Fibroblast of gingiva (primary cell): Measurements from ENCODE around the gene NUDT8.
"Not testable (repeated sequence)": the region's sequence is repeated elsewhere in the genome, so short reads cannot be mapped to it uniquely, and the experiment has no call there.

Experiments used
- DNase-seq: peaks from one replicate; pipeline ENCODE4 v3.0.0-alpha.2; 2011; ENCODE audit warnings: low read depth

Gene NUDT8

DNA sequence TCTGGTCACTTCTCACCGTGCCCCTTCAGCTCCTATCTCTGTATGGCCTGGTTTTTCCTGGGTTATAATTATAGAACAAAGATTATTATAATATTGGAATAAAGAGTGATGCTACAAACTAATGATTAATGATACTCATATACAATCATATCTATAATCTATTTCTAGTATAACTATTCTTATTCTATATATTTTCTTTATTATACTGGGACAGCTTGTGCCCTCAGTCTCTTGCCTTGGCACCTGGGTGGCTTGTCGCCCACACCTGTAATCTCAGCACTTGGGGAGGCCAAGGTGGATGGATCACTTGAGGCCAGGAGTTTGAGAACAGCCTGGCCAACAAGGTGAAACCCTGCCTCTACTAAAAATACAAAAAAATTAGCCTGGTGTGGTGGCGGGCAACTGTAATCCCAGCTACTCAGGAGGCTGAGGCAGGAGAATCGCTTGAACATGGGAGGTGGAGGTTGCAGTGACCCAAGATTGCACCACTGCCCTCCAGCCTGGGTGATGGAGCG is 30.0 kb upstream of the NUDT8 start:
- DNase-seq = not testable (repeated sequence)

DNA sequence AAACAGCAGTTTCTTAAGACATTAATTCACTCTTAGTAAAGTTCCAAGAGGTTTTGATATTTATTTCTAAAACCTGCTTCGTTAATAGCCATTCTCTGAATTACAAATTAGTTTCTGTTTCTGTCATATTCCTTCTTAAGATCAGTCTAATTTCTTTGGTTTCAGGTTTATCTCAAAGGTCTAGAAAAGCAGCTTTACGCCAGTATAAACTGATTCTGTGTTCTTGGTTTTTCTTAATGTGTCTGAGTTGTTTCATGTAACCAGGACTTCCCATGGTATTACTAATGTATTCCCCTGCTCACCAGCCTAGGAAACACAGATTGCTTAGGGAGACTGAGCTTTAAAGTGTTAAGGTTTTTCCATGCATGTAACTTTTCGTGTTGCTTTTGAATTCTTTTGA is 27.6 kb upstream of the NUDT8 start:
- DNase-seq = no peak

DNA sequence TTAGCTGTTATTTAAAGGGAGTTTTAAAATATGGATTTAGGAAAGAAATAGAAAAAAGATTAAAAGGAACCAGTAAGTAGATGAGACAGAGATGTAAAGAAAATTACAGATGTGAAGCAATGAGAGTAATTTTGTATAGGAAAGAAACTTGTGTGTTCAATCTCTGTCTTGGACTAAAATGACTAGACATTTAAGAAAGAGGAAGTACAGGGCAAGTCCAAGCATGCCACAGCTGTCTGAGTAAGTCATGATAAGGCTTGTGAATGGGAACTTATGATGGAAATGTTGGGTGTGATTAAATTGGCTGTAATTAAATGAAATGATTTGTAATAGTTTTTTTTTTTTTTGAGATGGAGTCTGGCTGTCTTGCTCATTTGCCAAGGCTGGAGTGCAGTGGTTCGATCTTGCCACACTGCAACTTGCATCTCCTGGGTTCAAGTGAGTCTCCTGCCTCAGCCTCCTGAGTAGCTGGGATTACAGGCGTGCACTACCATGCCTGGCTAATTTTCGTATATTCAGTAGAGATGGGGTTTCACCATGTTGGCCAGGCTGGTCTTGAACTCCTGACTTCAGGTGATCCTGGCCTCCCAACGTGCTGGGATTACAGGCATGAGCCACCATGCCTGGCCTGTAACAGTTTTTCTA is 26.7 kb upstream of the NUDT8 start:
- no peak for DNase-seq

DNA sequence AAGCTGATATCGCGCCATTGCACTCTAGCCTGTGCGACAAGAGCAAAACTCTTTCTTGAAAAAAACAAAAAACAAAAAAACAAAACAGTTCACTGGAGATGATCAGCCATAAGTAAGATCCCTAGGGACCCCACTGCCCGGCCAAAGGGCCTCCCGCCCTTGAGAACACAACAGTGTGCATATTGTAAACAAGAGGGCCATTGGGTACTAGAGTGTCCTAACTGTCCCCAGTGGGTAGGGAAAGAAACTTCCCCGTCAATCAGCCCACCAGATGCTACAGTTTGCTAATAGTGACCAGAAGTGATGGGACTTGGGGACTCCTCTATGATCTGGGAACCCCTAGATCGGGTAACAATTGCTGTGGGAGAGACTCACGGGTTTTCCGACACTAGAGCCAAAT is 24.5 kb upstream of the NUDT8 start:
- DNase-seq = no peak

DNA sequence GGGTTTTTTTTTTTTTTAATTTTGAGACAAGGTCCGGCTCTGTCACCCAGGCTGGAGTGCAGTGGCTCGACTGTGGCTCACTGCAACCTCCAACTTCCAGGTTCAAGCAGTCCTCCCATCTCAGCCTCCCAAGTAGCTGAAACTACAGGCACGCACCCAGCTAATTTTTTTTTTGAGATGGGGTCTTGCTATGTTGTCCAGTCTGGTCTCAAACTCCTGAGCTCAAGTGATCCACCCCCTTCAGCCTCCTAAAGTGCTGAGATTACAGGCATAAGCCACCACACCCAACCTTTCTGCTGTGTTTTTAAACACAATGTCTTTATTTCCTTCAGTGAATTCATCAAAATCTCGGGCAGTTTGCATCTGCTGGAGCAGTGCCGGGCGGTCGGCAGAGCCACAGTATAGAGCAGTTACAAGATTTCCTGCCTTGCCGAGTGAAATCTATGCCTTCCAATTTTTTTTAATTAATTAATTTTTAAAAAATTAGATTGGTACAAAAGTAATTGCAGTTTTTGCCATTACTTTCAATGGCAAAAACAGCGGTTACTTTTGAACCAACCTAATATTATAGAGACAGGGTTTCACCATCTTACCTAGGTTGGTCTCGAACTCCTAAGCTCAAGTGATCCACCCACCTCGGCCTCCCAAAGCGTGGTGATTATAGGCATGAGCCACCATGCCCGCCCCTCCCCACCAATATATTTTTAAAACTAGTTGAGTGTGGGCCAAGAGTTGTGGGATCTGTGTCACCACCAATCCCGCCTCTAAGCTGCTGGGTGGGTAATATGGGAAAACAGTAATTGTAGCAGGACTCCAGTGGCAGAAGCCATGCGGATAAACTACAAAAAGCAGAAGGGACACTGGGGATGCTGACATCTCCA is 23.5 kb upstream of the NUDT8 start:
- DNase-seq = no peak

DNA sequence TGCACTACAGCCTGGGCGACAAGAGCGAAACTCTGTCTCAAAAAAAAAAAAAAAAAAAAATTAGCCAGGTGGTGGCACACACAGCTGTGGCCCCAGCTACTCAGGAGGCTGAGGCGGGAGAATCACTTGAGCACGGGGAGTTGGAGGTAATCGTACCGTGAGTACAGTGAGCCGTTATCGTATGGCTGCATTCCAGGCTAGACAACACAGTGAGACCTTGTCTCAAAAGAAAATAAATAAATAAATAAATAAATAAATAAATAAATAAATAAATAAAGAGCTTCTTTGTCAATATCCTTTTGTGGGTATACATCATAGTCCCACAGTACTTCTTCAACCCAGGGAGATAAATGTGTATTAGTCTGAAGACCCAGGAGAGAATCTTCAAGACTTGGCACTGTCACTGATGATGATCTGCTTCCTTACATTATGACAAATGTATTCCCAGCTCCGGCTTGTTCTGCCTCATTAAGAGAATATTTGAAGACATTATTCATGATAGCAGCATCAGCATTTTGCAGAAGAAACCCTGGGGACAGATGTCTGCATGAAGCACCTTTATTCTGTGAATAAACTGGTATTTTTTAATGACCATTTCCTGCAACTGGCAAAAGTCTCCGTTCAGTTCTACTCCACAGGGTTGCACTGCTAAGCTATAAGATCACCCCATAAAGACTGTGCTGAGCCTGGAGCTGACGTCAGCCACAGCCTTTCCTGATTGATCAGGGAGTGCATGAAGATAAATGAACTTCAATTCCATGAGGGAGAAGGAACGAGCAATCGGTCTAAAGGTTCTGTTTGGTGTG is 22.4 kb upstream of the NUDT8 start:
- DNase-seq = no peak

DNA sequence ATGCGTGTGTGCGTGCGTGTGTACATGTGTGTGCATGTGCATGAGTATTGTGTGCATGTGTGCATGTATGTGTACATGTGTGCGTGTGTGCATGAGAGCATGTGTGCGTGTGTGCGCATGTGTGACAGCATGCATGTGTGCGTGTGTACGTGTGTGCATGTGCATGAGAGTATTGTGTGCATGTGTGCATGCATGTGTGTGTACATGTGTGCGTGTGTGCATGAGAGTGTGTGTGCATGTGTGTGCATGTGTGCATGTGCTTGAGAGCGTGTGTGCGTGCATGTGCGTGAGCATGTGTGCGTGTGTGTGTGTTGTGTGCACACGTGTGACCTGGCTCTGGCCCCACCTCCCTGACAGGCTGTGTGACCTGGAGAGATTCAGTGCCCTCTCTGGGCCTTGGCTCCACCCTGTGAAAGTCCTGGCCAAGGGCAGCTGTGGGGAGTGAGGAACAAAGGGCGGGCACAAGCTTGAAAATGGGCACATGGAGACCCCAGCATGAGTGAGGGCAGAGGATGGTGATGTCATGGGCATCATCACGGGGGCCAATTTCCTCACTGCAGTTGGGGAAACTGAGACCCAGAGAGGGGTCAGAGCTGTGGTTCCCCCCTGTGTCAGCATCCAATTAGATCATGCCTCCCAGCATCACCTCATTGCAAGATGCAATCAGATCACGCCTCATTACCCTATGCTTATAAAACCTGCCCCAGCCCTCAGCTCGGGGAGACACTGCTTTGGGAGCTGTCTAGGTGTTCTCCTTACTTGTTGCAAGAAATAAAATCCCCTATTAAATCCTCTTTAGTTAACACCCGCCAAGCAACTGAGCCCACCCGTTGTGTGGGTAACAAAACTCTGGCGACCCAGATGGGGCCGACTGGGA is 20.1 kb upstream of the NUDT8 start:
- DNase-seq = no peak

DNA sequence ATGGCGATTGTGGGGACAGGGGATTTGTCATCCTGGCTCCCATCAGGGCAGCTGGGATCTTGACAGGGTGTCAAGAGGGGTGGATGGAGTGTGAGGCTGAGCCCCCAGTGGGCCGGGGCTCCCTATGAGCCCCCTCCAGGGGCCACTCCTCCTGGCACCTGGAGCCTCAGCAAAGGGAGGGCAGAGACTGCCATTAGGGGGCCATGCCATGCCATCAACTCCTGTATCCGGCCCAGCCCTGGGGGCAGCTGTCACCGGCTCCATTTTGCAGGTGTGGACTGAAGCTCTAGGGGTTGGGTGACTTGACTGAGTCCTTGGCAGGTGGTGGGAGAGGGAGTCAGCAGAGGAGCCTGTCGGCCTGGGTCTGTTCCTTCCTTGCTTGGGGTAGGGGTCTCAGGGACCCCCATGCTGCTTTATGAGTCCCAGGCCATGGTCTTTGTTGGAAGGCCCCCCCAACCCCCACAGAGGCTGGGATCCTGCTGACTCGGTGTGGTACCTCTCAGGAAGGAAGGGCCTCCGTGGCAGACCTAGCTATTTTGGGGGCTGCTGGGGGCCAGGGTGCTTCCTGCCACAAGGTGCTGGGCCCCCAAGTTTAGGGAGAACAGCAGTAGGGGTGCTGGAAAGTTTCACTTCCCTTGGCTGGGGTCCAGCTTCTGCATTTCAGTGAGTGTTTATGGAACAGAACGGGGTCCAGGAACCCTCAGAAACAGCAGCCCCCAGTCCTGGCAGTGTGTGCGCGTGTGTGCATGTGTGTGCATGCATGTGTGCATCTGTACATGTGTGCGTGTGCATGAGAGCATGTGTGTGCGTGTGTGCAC is 19.3 kb upstream of the NUDT8 start:
- no peak for DNase-seq

DNA sequence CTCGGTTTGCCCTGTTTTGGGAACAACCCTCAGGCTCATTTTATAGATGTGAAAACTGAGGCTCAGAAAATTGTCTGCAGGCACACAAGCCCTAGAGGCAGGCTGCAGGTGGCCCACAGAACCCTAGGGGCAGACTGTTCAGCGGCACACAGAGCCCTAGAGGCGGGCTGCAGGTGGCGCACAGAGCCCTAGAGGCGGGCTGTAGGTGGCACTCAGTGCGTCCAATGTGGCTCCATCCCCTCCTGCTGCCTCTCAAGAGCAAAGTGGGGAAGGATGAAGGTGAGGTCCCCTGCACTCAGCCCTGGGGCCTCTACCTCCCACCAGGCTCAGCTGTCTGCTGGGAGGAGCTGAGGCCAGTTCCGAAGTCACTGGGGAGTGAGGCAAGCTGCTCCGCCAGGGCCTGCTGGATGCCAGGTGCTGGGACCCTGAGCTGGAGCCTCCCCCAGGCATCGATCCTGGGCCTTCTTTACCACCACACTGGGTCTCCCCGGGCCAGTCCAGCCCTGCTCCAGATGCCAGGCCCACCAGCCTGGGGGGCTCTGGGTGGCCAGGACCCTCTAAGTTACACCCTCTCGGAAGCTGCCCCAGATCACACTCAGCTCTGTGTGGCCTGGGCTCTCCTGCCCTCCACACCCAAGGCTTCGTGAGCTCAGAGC is 18.5 kb upstream of the NUDT8 start:
- no peak for DNase-seq

DNA sequence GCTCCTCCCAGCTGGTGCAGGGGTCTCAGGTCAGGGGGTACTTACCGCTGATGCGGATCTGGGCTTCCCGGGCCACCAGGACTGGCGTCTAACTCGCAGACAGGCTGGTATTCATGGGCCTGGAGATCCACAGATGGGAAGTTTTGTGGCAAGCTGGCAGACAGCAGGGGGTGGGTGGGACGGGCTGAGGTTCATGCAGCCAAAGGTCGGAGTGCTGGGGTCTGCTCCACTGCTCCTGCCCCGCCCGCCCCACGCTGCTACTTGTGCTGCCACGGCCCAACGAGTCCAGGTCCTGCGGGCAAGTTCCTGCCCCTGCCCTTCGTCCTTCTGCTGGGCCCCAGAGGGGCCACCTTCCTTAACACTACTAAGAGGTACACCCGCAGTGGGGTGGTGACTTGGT is 17.7 kb upstream of the NUDT8 start:
- no peak for DNase-seq

DNA sequence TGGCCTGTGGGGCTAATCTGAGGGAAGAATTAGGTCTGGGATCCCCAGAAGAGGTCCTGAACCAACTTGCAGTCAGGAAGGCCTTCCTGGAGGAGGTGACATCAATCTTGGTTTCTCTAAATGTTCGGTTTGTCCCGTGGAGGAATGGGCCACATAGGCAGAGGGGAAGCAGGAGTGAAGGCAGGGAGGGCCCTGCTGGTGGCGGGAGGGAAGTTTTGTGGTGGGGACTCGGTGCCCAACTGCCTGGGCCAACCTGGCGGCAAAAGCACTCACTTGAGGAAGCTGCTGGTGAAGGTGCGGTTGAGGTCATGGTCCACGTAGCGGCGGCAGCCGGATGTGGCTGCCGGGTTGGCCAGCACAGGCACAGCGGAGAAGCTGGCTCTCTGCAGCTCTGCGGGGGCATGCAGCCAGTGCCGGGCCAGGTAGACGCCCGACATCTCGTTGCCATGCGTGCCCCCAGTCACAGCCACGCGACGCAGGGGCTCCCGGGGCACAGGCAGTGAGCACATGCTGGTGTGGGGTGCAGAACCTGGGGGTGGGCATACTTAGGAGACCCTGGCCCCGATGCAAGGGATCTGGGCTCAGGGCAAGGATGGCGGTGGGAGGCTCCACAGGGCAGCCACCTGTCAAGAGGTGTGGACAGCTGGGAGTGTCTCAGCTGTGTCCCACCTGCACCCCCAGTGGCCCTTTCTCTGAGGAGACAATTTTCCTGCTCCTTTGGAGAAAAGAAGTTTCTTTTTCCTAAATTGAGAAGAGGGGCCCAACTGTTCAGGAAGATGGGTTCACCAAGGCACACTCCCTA is 17.0 kb upstream of the NUDT8 start:
- DNase-seq = no peak

DNA sequence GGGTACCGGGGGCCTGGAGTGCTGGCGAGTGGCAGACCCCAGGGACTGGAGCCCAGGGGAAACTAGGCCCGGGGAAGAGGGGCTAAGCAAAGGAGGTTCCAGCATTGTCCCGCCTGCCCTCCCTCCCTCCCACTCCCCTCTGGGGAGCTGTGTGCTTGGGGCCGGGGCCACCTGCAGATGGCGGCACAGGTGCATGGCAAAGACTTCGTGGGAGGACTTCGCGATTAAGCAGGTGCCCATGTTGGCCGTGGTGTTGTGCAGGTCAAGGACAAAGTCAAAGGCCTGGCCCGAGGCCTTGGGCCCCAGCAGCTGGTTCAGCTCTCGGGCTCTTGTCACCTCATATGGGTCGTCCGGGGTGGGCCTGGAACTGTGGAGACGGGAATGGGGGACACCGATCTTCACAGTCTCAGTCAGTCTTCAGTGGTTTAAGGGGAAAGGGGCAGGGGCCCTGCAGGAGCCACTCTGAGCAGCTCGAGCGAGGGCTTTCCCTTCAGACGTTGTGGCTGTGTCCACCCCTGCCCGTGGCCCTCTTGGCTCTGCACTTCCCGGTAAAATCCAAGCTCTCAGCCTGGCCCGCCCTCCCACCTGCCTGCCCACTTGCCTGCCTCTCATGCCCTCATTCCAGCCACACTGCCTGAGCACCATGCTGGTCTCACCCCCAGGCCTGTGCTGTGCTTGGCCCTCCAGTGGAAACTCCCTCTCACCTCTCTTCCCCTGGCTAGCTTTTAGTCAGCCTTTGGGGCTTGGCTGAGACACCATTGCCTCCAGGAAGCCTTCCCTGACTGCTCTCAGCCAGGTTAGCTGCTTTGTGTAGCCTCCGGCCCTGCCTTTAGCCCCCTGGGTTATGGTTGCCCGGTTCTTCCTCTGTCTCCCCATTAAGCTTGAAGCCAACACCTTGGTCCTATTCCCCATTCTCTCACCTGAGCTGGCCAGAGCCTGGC is 16.1 kb upstream of the NUDT8 start:
- DNase-seq = no peak

DNA sequence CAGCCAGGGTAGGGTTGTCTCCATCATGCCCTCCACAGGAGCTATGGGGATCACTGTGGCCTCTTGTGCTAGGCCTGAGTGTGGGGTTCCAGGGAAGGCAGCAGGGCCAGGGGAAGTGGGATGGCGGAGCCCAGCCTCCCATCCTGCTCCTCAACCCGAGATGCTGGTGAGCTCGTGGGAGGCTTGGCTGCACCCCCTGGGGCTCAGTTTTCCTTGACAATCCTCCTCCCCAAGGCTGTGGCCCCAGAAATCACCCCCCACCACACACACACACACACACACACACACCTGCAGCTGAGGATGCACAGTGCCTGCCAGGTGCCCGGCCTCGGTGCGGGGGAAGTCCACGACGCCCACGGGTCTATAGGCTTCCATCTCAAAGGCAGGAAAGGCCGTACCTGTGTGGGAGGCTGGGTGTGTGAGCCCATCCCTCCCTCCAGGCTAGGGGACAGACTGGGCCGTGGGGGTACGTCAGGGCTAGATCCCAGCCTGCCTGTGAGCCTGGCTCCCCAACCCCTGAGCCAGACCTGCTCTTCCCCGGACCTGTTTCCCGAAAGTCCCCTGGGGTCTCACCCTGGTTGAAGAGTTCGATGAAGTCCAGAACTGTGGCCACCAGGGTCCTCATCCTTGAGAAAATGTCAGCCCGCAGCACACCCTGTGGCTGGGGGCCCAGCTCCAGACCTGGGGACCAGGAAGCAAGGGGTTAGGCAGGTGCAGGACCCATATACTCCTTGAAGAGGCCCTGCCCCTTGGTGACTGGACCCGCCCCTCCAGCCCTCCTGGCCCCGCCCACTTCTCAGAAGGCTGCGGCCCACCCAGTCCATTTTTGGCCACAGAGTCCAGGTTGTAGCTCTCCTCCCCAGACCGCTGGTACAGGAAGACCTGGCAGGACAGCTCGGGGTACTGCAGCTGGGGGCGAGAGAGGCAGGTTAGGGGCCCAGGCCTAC is 15.0 kb upstream of the NUDT8 start:
- DNase-seq = no peak

DNA sequence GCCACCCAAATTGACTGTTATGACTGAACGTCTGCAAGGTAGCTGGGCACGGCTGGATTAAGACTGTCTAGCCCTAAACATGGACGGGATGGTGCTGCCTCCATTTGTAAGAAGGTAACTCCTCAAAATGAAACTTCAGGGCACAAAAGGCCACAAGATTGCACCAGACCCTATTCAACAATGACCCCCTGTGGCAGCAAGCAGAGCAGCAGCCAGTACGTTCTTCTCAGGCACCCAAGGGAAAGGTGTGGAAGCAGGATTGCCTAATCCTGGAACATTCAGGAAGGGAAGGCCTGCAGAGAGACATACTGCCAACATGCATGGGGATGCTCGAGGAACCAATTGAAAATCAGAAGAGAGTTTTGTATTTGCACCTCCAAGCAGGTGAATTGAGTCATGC is 14.3 kb upstream of the NUDT8 start:
- DNase-seq = no peak

DNA sequence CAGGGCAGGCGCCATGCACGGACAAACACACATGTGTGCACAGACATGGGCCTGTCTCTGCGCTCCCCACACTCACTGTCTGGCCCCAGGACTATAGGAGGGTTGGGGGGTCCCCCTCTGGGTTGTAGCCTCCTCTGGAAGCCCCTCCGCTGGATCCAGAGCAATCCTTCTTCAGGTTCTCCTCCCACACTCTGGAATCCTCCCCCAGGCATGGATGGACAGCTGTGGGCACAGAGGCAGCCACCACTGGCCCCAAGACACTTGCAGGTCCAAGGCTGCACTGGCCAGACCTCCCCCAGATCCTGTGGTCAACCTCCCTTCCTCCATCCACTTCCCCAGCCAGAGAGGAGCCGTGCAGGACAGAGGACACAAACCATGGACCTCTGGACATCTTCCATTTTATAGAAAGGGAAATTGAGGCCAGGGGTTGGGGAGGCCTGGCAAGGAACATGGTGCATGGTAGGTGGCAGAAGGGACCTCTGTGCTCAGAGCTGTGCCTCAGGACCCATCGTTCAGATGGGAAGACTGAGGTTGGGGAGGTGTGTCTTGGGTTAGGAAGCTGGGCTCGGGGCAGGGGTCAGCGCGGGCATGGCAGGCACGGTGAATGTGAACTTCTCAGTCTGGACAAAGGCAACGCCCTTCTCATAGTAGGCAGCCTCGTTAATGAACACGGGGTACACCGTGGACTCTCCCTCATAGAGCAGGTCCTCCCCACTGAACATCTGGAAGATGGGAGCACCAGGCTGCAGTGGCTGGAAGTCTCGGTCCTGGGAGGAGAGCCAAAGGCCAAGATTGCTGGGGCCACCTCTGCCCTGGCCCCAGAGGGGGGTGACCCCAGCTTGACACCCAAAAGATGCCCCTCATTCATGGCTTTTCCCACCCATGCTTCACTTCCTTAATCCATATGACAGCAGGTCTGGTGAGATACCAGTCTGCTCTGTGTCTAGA is 12.7 kb upstream of the NUDT8 start:
- DNase-seq = no peak
